Activated naive CD8-positive, alpha-beta T cell treated with anti-CD3 and anti-CD28 coated beads, Interleukin-2, amount 10 ng/mL, durations not matched to agents 7 days and 5 days (primary cell): ENCODE results near the gene AVPR1A. TPM values are rescaled to one million over a fixed set of nuclear protein-coding genes. Genes with fewer than 3 reads are reported as not detected.
"Not testable (repeated sequence)": the region's sequence is repeated elsewhere in the genome, so short reads cannot be mapped to it uniquely, and the experiment has no call there.

Experiments used
- ATAC-seq: fragments of 150-1000 bp; cut with Tn5 transposase; one replicate; pipeline ENCODE4 v1.10.0; 2021; ENCODE audit warnings: low read depth, moderate library complexity
- POLR2A ChIA-PET: fragments of 350-600 bp; sonication (Branson Sonifier 250); formaldehyde crosslinking; loops from one replicate; lab custom pipeline; 2021; ENCODE audit warnings: antibody characterized with exemption; lab: Charles Lee
- DNase-seq: peaks from one replicate; pipeline ENCODE4 v3.0.0; 2021
- H3K27ac Mint-ChIP-seq: one replicate; pipeline ENCODE4 v1.8.0; 2022; ENCODE audit warnings: mild to moderate bottlenecking, mixed read lengths
- H3K27me3 Mint-ChIP-seq: one replicate; pipeline ENCODE4 v1.8.0; 2022; ENCODE audit warnings: mild to moderate bottlenecking, moderate library complexity, mixed read lengths
- H3K36me3 Mint-ChIP-seq: one replicate; pipeline ENCODE4 v1.8.0; 2021; ENCODE audit warnings: mild to moderate bottlenecking, mixed read lengths
- H3K4me1 Mint-ChIP-seq: one replicate; pipeline ENCODE4 v1.8.0; 2021; ENCODE audit warnings: mixed read lengths
- H3K4me3 Mint-ChIP-seq: one replicate; pipeline ENCODE4 v1.8.0; 2022; ENCODE audit warnings: mild to moderate bottlenecking, moderate library complexity, mixed read lengths
- H3K9me3 Mint-ChIP-seq: one replicate; pipeline ENCODE4 v1.8.0; 2021; ENCODE audit warnings: mixed read lengths
- total RNA-seq, 2 experiments: library from RNA; stranded (reverse); gene quantifications; one replicate each; pipeline ENCODE4 v1.2.3, GENCODE V29; 2021

AVPR1A gene
- total RNA-seq: not detected

- Mint-ChIP-seq H3K27me3 (peaks cover 62% of the 10 kb centered on the region), H3K36me3 (no peaks in the 10 kb centered on the region), H3K9me3 (no peaks in the 10 kb centered on the region), H3K4me1 (peaks cover 11% of the 10 kb centered on the region), H3K27ac (peak within 1 kb of the TSS; percentile 60), H3K4me3 (peak within 1 kb of the TSS; percentile 60)
- POLR2A ChIA-PET: no interaction called here
- DNase-seq (peak; percentile 29), ATAC-seq (no peak)
Measured at GRCh38 chr12:63150713-63151622, at the start of gene AVPR1A. Gene AVPR1A, minus strand, starts transcription at chr12:63151201. Its CDS starts 365 bp downstream, at chr12:63150836.

DNA sequence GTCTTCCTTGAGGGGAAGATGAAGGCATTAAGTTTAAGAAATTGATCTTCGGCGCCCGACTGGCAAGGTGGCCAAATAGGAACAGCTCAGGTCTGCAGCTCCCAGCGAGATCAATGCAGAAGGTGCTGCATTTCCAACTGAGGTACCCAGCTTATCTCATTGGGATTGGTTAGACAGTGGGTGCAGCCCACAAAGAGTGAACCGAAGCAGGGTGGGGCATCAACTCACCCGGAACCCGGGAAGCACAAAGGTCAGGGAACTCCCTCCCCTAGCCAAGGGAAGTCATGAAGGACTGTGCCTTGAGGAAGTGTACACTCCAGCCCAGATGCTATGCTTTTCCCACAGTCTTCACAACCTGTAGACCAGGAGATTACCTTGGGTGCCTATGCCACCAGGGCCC is 45.2 kb upstream of the AVPR1A start:
- Mint-ChIP-seq H3K27ac (no peak overlapping the region), H3K27me3 (no peaks in the 10 kb centered on the region), H3K9me3 (peaks cover 3% of the 10 kb centered on the region), H3K4me1 (no peaks in the 10 kb centered on the region), H3K36me3 (no peaks in the 10 kb centered on the region), H3K4me3 (no peak overlapping the region)
- POLR2A ChIA-PET: no interaction called here
- no peak for ATAC-seq
- DNase-seq: no peak

DNA sequence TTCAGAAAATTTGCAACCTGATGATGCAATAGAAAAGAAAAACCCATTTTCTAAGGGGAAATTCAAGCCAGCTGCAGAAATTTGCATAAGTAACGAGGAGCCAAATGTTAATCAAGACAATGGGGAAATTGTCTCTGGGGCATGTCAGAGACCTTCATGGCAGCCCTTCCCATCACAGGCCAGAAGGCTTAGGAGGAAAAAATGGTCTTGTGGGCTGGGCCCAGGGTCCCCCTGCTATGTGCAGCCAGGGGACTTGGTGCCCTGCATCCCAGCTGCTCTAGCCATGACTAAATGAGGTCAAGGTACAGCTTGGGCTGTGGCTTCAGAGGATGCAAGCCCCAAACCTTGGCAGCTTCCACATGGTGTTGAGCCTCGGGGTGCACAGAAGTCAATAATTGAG is 28.2 kb upstream of the AVPR1A start:
- ATAC-seq: no peak
- POLR2A ChIA-PET: no interaction called here
- H3K4me1 Mint-ChIP-seq: no peaks in the 10 kb centered on the region
- H3K27ac Mint-ChIP-seq: no peak overlapping the region
- no peak overlapping the region for H3K4me3 Mint-ChIP-seq
- DNase-seq: no peak
- no peaks in the 10 kb centered on the region for H3K27me3 Mint-ChIP-seq
- H3K36me3 Mint-ChIP-seq: peaks cover 2% of the 10 kb centered on the region
- H3K9me3 Mint-ChIP-seq: peaks cover 18% of the 10 kb centered on the region

DNA sequence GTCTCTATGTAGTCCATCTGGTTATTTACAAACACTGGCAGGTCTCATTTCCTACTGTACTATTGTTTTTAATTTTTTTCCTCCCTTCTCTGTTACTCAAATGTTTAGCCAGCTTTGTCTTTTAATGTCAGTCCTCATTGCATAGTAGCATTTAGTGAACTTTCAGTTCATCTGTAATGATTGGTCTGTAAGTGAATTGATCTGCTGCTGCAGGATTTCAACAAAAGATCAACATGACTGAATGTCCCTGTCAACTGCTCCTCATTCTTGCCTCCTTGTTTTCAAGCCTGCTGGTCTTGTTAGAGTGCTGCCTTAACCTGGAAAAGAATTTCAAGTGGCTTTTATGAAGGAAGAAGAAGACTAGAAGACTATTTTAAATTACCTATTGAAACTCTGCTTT is 19.3 kb upstream of the AVPR1A start:
- Mint-ChIP-seq H3K27me3 (peaks cover 3% of the 10 kb centered on the region), H3K27ac (no peak overlapping the region), H3K4me3 (no peak overlapping the region), H3K4me1 (no peaks in the 10 kb centered on the region), H3K9me3 (peaks cover 1% of the 10 kb centered on the region), H3K36me3 (no peaks in the 10 kb centered on the region)
- DNase-seq (no peak), ATAC-seq (no peak)
- POLR2A ChIA-PET: no interaction called here

DNA sequence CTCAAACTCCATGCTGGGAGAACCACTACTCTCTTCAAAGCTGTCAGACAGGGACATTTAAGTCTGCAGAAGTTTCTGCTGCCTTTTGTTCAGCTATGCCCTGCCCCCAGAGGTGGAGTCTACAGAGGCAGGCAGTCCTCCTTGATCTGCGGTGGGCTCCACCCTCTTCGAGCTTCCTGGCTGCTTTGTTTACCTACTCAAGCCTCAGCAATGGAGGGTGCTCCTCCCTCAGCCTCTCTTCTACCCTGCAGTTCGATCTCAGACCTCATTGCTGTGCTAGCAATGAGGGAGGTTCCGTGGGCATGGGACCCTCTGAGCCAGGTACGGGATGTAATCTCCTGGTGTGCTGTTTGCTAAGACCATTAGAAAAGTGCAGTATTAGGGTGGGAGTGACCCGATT is 16.7 kb upstream of the AVPR1A start:
- H3K9me3 Mint-ChIP-seq, DNase-seq, H3K27ac Mint-ChIP-seq, H3K27me3 Mint-ChIP-seq, ATAC-seq, POLR2A ChIA-PET, H3K4me1 Mint-ChIP-seq, H3K36me3 Mint-ChIP-seq, H3K4me3 Mint-ChIP-seq: not testable (repeated sequence)

DNA sequence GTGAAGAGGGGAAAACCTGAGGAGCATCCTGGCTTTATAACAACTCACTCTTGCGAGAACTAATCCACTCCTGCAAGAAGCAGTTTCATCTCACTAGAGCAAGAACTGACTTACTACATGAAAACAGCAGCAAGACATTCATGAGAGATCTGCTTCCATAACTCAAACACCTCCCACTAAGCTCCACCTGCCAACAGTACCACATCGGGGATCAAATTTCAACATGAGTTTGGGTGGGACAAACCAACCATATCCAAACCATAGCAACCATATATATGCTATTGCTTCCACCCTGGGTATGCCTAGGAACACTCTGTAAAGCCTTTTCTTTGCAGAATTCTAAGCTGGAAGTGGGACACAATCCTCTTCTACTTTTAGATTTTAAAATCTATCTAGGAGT is 13.9 kb upstream of the AVPR1A start:
- no peak overlapping the region for H3K4me3 Mint-ChIP-seq
- POLR2A ChIA-PET: no interaction called here
- no peak for ATAC-seq
- H3K36me3 Mint-ChIP-seq: no peaks in the 10 kb centered on the region
- no peaks in the 10 kb centered on the region for H3K4me1 Mint-ChIP-seq
- no peaks in the 10 kb centered on the region for H3K9me3 Mint-ChIP-seq
- peaks cover 3% of the 10 kb centered on the region for H3K27me3 Mint-ChIP-seq
- no peak for DNase-seq
- H3K27ac Mint-ChIP-seq: no peak overlapping the region

DNA sequence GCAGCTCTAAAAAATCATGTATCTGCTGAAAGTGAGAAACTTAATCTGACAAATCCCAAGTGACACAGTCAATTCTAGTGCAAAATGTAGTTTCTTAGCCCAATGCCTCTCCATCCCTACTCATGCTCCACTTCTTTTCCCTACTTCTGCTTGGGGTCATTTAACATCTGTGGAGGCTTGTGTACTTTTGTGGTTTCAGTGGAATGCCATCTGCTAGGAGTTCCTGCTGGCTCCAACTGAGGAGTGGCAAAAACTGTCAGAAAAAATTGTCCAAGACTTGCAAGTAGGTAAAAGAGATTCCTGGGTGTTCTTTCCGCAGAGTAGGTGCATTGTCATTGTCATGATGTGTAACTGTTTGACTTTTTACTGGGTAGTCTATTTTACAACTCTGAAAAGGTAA is 12.5 kb upstream of the AVPR1A start:
- H3K4me1 Mint-ChIP-seq: no peaks in the 10 kb centered on the region
- H3K27ac Mint-ChIP-seq: no peak overlapping the region
- H3K4me3 Mint-ChIP-seq: no peak overlapping the region
- no peaks in the 10 kb centered on the region for H3K36me3 Mint-ChIP-seq
- ATAC-seq (no peak), DNase-seq (no peak)
- POLR2A ChIA-PET: no interaction called here
- H3K9me3 Mint-ChIP-seq: no peaks in the 10 kb centered on the region
- peaks cover 3% of the 10 kb centered on the region for H3K27me3 Mint-ChIP-seq

GRCh38 chr12:63155375-63155774 is 4.4 kb upstream of the AVPR1A start:
- POLR2A ChIA-PET: no interaction called here
- Mint-ChIP-seq H3K4me1 (peaks cover 6% of the 10 kb centered on the region), H3K36me3 (no peaks in the 10 kb centered on the region), H3K27ac (no peak overlapping the region), H3K4me3 (no peak overlapping the region), H3K27me3 (peaks cover 32% of the 10 kb centered on the region), H3K9me3 (no peaks in the 10 kb centered on the region)
- no peak for ATAC-seq
- DNase-seq: no peak

DNA sequence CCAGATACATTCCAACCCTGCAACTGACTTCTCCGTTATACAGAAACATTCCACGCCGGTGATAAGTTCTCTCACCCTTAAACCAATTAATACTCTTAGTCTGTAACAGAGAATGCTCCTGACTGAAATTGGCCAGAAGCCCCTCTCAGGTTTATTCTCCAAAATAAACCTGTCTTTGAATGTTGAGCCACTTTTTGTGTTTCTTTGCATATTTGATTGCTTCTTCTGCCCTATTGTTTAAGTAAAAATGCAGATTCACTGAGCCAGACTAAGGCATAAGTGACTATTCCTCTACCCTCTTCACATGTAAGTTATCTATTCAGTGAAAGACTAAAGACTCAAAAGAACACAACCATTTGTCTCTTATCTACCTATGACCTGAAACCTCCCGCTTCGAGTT is 3.6 kb upstream of the AVPR1A start:
- Mint-ChIP-seq H3K36me3 (no peaks in the 10 kb centered on the region), H3K4me1 (peaks cover 11% of the 10 kb centered on the region), H3K27ac (no peak overlapping the region), H3K9me3 (no peaks in the 10 kb centered on the region), H3K4me3 (no peak overlapping the region), H3K27me3 (peaks cover 40% of the 10 kb centered on the region)
- no peak for ATAC-seq
- POLR2A ChIA-PET: no interaction called here
- no peak for DNase-seq

DNA sequence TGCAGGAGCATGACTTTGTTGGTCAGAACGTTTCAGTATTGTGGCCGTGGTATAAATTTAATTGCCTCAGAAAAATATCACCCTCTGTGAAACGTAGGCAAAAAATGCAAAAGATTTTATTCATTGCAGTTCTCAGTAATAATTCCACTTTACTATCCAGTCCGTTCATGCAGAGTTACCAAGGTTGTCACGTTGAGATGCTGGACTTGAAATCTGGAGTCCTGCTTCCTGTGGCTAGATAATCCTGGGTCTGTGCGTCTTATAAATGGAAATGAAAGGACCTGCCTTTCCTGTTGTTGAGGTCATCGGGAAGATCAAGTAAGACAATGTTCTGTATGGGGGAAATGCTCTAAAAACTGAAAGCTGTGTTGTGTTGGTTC is 1.3 kb upstream of the AVPR1A start:
- no peak overlapping the region for H3K4me3 Mint-ChIP-seq
- no peak overlapping the region for H3K27ac Mint-ChIP-seq
- H3K9me3 Mint-ChIP-seq: no peaks in the 10 kb centered on the region
- DNase-seq (no peak), ATAC-seq (no peak)
- H3K27me3 Mint-ChIP-seq: peaks cover 56% of the 10 kb centered on the region
- peaks cover 11% of the 10 kb centered on the region for H3K4me1 Mint-ChIP-seq
- POLR2A ChIA-PET: no interaction called here
- no peaks in the 10 kb centered on the region for H3K36me3 Mint-ChIP-seq

DNA sequence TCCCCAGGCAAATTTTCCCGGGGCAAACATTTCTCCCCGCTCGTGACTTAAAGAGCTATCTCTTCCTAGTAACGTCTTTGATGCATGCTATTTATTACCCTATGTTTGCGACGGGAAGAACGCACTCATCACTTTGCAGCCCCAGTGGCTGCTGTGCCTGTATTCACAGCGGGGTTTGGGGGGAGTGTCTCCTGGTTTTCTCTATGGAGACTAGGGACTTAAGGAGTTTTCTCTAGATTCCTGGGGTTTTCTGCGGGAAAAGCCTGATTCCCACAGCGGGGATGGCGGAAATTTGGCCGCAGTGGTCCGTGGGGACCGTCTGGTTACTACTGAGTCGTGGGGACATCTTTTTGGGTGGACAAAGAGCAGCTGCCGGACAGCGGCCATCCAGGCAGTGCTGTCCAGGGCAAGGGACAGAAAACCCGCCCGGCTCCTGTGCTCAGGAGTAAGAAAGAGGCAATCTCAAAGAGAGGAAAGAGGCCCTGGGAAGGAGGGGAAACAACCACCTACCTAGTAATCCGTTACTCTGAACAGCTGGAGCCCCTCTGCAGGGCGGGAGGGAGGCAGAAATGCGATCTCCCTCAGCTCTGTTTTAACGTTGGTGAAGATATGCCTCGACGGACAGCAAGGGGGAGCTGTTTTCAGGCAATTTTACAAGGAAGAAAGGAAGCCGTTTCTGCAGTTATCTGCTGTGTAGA is 771 bp upstream of the AVPR1A start:
- DNase-seq (peak; percentile 30), ATAC-seq (no peak)
- H3K9me3 Mint-ChIP-seq: no peaks in the 10 kb centered on the region
- H3K4me1 Mint-ChIP-seq: peaks cover 11% of the 10 kb centered on the region
- H3K36me3 Mint-ChIP-seq: no peaks in the 10 kb centered on the region
- POLR2A ChIA-PET: no interaction called here
- H3K4me3 Mint-ChIP-seq: peak overlapping the region; percentile 60
- H3K27ac Mint-ChIP-seq: no peak overlapping the region
- H3K27me3 Mint-ChIP-seq: peaks cover 57% of the 10 kb centered on the region

- no peak for ATAC-seq
- Mint-ChIP-seq H3K4me1 (peaks cover 11% of the 10 kb centered on the region), H3K9me3 (no peaks in the 10 kb centered on the region), H3K36me3 (no peaks in the 10 kb centered on the region), H3K4me3 (peak overlapping the region; percentile 58), H3K27me3 (peaks cover 65% of the 10 kb centered on the region), H3K27ac (peak overlapping the region; percentile 60)
- POLR2A ChIA-PET: no interaction called here
- DNase-seq: peak; percentile 39
Measured at GRCh38 chr12:63149909-63150712, 890 bp downstream of the AVPR1A start.

- POLR2A ChIA-PET: no interaction called here
- no peaks in the 10 kb centered on the region for H3K9me3 Mint-ChIP-seq
- no peak overlapping the region for H3K4me3 Mint-ChIP-seq
- no peak for ATAC-seq
- H3K27ac Mint-ChIP-seq: no peak overlapping the region
- no peaks in the 10 kb centered on the region for H3K4me1 Mint-ChIP-seq
- no peak for DNase-seq
- peaks cover 26% of the 10 kb centered on the region for H3K27me3 Mint-ChIP-seq
- no peaks in the 10 kb centered on the region for H3K36me3 Mint-ChIP-seq
Measured at GRCh38 chr12:63144556-63144955, 6.4 kb downstream of the AVPR1A start.
